GM12892 (cell line): Measurements from ENCODE around the gene TMEM273.

ENCODE experiments used
- POLR2A ChIP-seq: IDR thresholded peaks from 2 replicates; pipeline ENCODE4 v1.6.1; 2011; ENCODE audit warnings: low read depth, low read length, control low read depth
- POLR2AphosphoS5 ChIP-seq: IDR thresholded peaks from 2 replicates; pipeline ENCODE4 v1.6.1; 2011; ENCODE audit warnings: low read depth, low read length, control low read depth

- TF ChIP-seq POLR2A (no peak), POLR2AphosphoS5 (no peak)
These were observed 49.8 kb downstream of the TMEM273 start for GRCh38 chr10:49138361-49138891.
